ENCODE results near the gene BAHCC1. TPM values are rescaled to one million over a fixed set of nuclear protein-coding genes. Genes with fewer than 3 reads are reported as not detected.

Gene BAHCC1
- total and polyA plus RNA-seq, 2 of the 8 experiments (the other 6 are each of a cell fraction or from before 2014, with no cell fraction given) = 0.26 to 0.58 TPM

- DNase-seq (ENCODE audit: low read depth in 1 of 2, low spot score in 2 of 2) = no peak
- Histone ChIP-seq H3K56ac (replicated peaks; ENCODE audit: insufficient read length, low read depth, low read length) (no peak overlapping the region), H3K36me3 (ENCODE audit: control insufficient read depth in 2 of 4, insufficient read depth in 4 of 4, low read length in 3 of 4) (no peaks in the 10 kb centered on the region), H3K14ac (ENCODE audit: insufficient read length) (no peak overlapping the region), H3K27me3 (replicated peaks in 1 of 4; ENCODE audit: control insufficient read depth in 3 of 4, extremely low read depth in 1 of 4, insufficient read depth in 3 of 4, low read length in 3 of 4) (no peaks in the 10 kb centered on the region), H2BK120ac (replicated peaks; ENCODE audit: low read depth, low read length) (no peak overlapping the region), H3K4ac (replicated peaks; ENCODE audit: insufficient read length, low read depth, low read length) (no peak overlapping the region), H2AK5ac (ENCODE audit: low read depth, low read length) (no peak overlapping the region), H2BK15ac (ENCODE audit: low read length) (no peak overlapping the region), H2BK5ac (ENCODE audit: low read depth, low read length) (no peak overlapping the region), H3K4me3 (ENCODE audit: extremely low read depth in 1 of 4, insufficient read depth in 2 of 4, low read depth in 3 of 4, low read length in 4 of 4) (no peak overlapping the region), H4K8ac (ENCODE audit: extremely low read depth, insufficient read depth, low read length) (peak overlapping the region; percentile 79; the same call in 1 of the 2 replicates), H4K20me1 (replicated peaks in 1 of 2; ENCODE audit: control insufficient read depth in 1 of 2, insufficient read depth in 2 of 2, low read length in 2 of 2) (peaks cover 0 to 7% of the 10 kb centered on the region in 2 experiments), H2BK12ac (ENCODE audit: low read depth, low read length) (peak overlapping the region; percentile 44; the same call in 1 of the 2 replicates), H3K4me2 (ENCODE audit: insufficient read depth in 1 of 2, low read depth in 2 of 2, low read length in 2 of 2) (no peak overlapping the region), H3K9ac (replicated peaks in 1 of 4; ENCODE audit: extremely low read depth in 1 of 4, low read depth in 3 of 4, low read length in 3 of 4) (no peak overlapping the region), H3K18ac (ENCODE audit: extremely low read depth, low read length) (peak overlapping the region; percentile 32; the same call in 1 of the 2 replicates), H3K27ac (ENCODE audit: low read depth, low read length) (no peak overlapping the region), H2AFZ (ENCODE audit: low read length) (no peak overlapping the region), H4K5ac (ENCODE audit: insufficient read length, low read depth, low read length) (no peak overlapping the region), H3K4me1 (replicated peaks in 1 of 4; ENCODE audit: control insufficient read depth in 3 of 4, insufficient read depth in 4 of 4, low read length in 3 of 4) (peaks cover 0 to 3% (median 0%) of the 10 kb centered on the region in 4 experiments; a peak in 3 of 7 replicates), H3K23me2 (ENCODE audit: low read depth, low read length) (peaks cover 21% of the 10 kb centered on the region; the same call in 1 of the 2 replicates), H3K79me2 (ENCODE audit: control insufficient read depth in 1 of 2, insufficient read depth in 2 of 2, low read length in 2 of 2) (no peaks in the 10 kb centered on the region), H3K79me1 (ENCODE audit: low read depth, low read length) (no peaks in the 10 kb centered on the region; the same call in 1 of the 2 replicates), H3K23ac (ENCODE audit: insufficient read length) (no peak overlapping the region), H3K9me3 (ENCODE audit: insufficient read depth in 2 of 2, low read depth in 1 of 2, low read length in 1 of 2) (peaks cover 0 to 6% of the 10 kb centered on the region in 2 experiments; a peak in 1 of 4 replicates), H4K91ac (replicated peaks; ENCODE audit: insufficient read length, low read length) (peak overlapping the region; percentile 73), H2BK20ac (ENCODE audit: low read length) (no peak overlapping the region)
- FAIRE-seq = no peak
- CTCF ChIA-PET (ENCODE audit: partially characterized antibody) = interaction anchor here (0.7 to 7.3 kb wide), 12 partner anchors 8 to 295 kb away, joined by 3 to 53 read pairs (median 4); no protein-coding TSS in a partner anchor
- WGBS, 2 experiments (ENCODE audit: extremely low coverage in 1 of 2, insufficient coverage in 1 of 2, insufficient read length in 1 of 2, insufficient replicate concordance in 2 of 2, low coverage in 1 of 2, low lambda C conversion rate in 2 of 2, missing lambda C conversion rate in 1 of 2) = 89% methylated on average over 25 of the region's 41 CpGs; no CpG with 5 or more reads in 1 of the 2 experiments
- POLR2A ChIA-PET (ENCODE audit: partially characterized antibody) = interaction anchor here (1.0 to 2.2 kb wide), 2 partner anchors 11 to 31 kb away, joined by 3 to 7 read pairs; no protein-coding TSS in a partner anchor
- no peak for TF ChIP-seq RNF2 (IDR thresholded peaks at IDR 0.05; ENCODE audit: borderline replicate concordance, low read depth, low read length, missing control alignments, poor library complexity, severe bottlenecking)
- no peak for TF ChIP-seq CTCF (IDR thresholded peaks at IDR 0.05; ENCODE audit: control extremely low read depth in 1 of 3, insufficient read depth in 1 of 3, low read depth in 1 of 3, low read length in 3 of 3)
- TF ChIP-seq CBX8 (IDR thresholded peaks at IDR 0.05; ENCODE audit: borderline replicate concordance, low read depth, low read length) = no peak
- TF ChIP-seq SRF (IDR thresholded peaks at IDR 0.05; ENCODE audit: low read depth, low read length) = no peak
- no peak for TF ChIP-seq HDAC2 (IDR thresholded peaks at IDR 0.05; ENCODE audit: borderline replicate concordance in 1 of 2, low read depth in 2 of 2, low read length in 2 of 2)
- TF ChIP-seq E2F6 (IDR thresholded peaks at IDR 0.05) = no peak
These were observed 33.9 kb downstream of the BAHCC1 start for GRCh38 chr17:81428948-81429774.

Measured in H1 (cell line).